Mesothelial cell of epicardium (in vitro differentiated cells): Measurements from ENCODE around the gene RRAD. TPM values are rescaled to one million over a fixed set of nuclear protein-coding genes. Genes with fewer than 3 reads are reported as not detected.

Source experiments
- DNase-seq, 2 experiments: peaks; one replicate each; pipeline ENCODE4 v3.0.0; 2021; ENCODE audit warnings: low spot score in 2 of 2; ENCODE audit not compliant: unreplicated experiment in 2 of 2
- H3K27ac Mint-ChIP-seq: 2 replicates; pipeline ENCODE4 v1.8.0; 2021; ENCODE audit warnings: mixed read lengths
- H3K27me3 Mint-ChIP-seq: 2 replicates; pipeline ENCODE4 v1.8.0; 2021; ENCODE audit warnings: low read depth, mixed read lengths
- H3K36me3 Mint-ChIP-seq: 2 replicates; pipeline ENCODE4 v1.8.0; 2021; ENCODE audit warnings: mixed read lengths
- H3K4me1 Mint-ChIP-seq: 2 replicates; pipeline ENCODE4 v1.8.0; 2021; ENCODE audit warnings: mixed read lengths
- H3K4me3 Mint-ChIP-seq: 2 replicates; pipeline ENCODE4 v1.8.0; 2021; ENCODE audit warnings: mild to moderate bottlenecking, moderate library complexity, mixed read lengths
- H3K9me3 Mint-ChIP-seq: 2 replicates; pipeline ENCODE4 v1.8.0; 2021; ENCODE audit warnings: mixed read lengths
- total RNA-seq: library from RNA; stranded (reverse); gene quantifications from 3 replicates; pipeline ENCODE4 v1.2.1, GENCODE V29; 2021
- TF ChIP-seq, protein P1 (sequence below): fragments of 200-600 bp; sonication (generic); IDR thresholded peaks from one replicate; pipeline ENCODE4 v1.5.0; 2021; ENCODE audit warnings: antibody characterized with exemption; ENCODE audit not compliant: unreplicated experiment

Gene RRAD
- total RNA-seq, 1 donor from 2014 or later, result 2.7 TPM

DNA sequence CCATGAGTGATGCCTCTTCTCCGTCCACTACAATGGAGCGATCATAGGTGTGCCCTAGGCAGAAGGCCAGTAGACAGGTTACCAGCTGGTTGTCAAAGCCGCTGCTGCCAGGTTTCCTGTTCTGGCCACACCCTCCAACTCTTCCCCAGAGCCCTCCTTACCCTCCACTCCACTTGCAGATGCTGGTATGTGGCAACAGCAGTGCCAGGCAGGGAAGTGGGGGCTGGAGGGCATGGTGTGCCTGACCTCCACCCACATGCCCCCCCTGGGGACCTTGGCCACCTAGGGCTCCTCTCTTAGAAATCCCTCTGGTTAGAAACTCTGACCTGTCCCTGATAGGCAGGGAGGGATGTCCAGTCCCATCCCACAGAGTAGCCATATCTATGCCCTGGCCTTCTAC is 1.5 kb downstream of the RRAD start:
- H3K4me3 Mint-ChIP-seq, result no peak overlapping the region
- H3K27ac Mint-ChIP-seq, result no peak overlapping the region
- H3K4me1 Mint-ChIP-seq, result peaks cover 15% of the 10 kb centered on the region
- H3K9me3 Mint-ChIP-seq, result no peaks in the 10 kb centered on the region
- no peaks in the 10 kb centered on the region for H3K36me3 Mint-ChIP-seq
- peaks cover 87% of the 10 kb centered on the region for H3K27me3 Mint-ChIP-seq
- TF ChIP-seq, protein P1, sequence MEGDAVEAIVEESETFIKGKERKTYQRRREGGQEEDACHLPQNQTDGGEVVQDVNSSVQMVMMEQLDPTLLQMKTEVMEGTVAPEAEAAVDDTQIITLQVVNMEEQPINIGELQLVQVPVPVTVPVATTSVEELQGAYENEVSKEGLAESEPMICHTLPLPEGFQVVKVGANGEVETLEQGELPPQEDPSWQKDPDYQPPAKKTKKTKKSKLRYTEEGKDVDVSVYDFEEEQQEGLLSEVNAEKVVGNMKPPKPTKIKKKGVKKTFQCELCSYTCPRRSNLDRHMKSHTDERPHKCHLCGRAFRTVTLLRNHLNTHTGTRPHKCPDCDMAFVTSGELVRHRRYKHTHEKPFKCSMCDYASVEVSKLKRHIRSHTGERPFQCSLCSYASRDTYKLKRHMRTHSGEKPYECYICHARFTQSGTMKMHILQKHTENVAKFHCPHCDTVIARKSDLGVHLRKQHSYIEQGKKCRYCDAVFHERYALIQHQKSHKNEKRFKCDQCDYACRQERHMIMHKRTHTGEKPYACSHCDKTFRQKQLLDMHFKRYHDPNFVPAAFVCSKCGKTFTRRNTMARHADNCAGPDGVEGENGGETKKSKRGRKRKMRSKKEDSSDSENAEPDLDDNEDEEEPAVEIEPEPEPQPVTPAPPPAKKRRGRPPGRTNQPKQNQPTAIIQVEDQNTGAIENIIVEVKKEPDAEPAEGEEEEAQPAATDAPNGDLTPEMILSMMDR, result no peak
- DNase-seq, result no peak

DNA sequence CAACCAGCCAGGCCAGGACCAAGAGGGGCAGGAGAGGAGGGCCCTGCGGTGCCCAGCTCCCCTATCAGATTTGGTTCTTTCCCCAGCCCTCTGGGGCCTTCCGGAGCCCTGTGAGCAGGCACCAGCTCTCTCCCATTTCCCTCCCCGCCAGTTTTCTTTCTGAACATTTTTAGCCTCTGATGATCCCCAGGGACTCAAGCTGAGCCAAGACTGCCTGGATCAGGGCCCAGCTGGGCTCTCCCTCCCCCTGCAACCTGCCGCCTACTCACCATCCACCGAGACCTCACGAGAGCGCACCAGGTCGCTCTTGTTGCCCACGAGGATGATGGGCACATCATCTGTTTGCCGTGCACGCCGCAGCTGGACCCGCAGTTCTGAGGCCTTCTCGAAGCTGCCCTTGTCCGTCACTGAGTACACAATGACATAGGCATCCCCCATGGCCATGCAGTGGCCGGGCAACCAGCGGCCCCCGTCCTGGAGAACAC is 2.0 kb downstream of the RRAD start:
- peaks cover 15% of the 10 kb centered on the region for H3K4me1 Mint-ChIP-seq
- H3K36me3 Mint-ChIP-seq, result no peaks in the 10 kb centered on the region
- peaks cover 87% of the 10 kb centered on the region for H3K27me3 Mint-ChIP-seq
- no peak overlapping the region for H3K27ac Mint-ChIP-seq
- no peaks in the 10 kb centered on the region for H3K9me3 Mint-ChIP-seq
- no peak for DNase-seq
- H3K4me3 Mint-ChIP-seq, result no peak overlapping the region
- TF ChIP-seq, protein P1, result no peak

DNA sequence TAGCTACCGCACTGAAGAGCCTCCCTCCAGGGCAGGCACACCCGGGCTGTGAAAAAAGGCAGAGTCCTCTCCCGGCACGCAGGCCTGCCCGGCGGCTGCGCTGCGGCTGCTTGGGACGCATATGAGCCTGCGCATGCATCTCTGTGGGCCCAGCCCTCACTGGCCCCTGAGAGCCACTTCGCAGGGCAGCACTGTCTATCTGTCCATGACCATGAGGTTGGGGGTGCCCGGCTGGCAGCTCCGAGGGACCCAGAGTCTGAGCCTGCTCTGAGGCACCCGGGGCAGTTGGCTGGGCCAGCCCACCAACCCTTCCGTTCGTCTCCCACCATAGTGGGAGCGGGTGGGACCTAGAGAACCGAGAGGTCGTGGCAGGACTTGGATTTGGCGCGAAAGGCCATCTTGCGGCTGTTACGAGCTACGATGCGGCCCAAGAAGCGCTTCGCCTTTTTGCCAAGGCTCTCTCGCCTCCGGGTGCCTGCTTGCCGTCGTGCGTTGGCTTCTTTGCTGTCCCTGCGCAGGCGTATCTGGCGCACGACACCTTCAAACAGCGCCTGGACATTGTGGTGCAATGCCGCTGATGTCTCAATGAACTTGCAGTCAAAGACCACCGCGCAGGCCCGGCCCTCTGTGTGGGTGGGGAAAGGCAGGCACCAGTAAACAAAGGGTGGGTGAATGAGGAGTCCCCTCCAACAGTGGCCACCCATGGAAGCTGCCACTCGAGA is 3.4 kb downstream of the RRAD start:
- TF ChIP-seq, protein P1, result no peak
- Mint-ChIP-seq H3K4me1 (peaks cover 15% of the 10 kb centered on the region), H3K27me3 (peaks cover 78% of the 10 kb centered on the region), H3K9me3 (no peaks in the 10 kb centered on the region), H3K4me3 (no peak overlapping the region), H3K36me3 (no peaks in the 10 kb centered on the region), H3K27ac (no peak overlapping the region)
- DNase-seq, result no peak

DNA sequence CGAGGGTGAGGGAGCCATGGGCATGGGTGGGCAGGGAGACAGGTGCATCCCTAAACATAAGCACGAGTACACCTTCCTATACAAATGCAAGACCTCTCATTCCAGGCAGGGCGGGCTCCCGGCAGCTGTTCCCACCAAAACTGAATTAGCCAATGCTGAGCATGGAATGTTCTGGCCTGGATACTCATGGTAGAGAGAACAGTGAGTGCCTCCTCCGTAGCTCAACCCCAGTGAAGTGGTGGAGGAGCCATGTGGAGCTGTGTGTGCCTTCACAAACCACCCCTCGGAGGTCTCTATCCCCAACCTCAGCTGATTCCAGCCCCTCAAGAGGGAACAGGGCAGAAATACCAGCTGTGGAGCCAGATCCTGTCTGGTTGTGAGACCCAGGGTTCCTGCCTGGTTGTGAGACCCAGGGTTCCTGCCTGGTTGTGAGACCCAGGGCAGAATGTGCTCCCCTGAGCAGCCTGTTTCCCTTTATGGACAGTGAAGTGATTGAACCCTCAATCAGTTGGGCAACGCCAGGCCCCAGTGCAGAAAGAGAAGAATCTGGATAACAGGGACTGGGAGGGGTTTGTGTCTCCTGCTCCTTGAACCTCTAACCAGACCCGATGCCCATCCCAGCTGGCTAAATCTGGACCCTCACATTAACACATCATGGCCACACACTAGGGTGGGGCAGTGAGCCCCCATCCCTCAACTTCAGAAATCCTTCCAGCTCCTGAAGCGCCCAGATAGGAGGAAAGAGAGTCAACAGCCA is 4.2 kb downstream of the RRAD start:
- Mint-ChIP-seq H3K27ac (no peak overlapping the region), H3K27me3 (peaks cover 76% of the 10 kb centered on the region)

DNA sequence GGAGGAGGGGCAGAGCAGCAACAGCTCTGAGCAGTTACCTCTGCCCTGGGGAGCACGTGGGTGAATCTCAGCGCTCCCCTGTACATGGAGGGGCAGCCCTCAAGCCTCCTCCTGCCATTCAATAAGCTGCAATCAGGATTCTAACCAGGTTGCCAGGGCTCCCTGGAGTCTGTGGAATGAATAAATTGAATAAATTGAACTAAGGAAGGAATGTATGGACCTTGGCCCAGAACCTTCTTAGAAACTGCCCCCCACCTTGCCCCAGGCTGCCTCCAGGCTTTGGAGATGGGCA is 5.1 kb downstream of the RRAD start:
- no peaks in the 10 kb centered on the region for H3K36me3 Mint-ChIP-seq
- H3K4me3 Mint-ChIP-seq, result no peak overlapping the region
- peaks cover 73% of the 10 kb centered on the region for H3K27me3 Mint-ChIP-seq
- H3K9me3 Mint-ChIP-seq, result no peaks in the 10 kb centered on the region
- DNase-seq, result no peak
- TF ChIP-seq, protein P1, result no peak
- H3K27ac Mint-ChIP-seq, result no peak overlapping the region
- peaks cover 8% of the 10 kb centered on the region for H3K4me1 Mint-ChIP-seq

More for the DNA sequence above, 4.2 kb downstream of the RRAD start:
- Mint-ChIP-seq H3K36me3 (no peaks in the 10 kb centered on the region), H3K4me1 (peaks cover 15% of the 10 kb centered on the region), H3K4me3 (no peak overlapping the region), H3K9me3 (no peaks in the 10 kb centered on the region)
- no peak for DNase-seq
- TF ChIP-seq, protein P1, result no peak
